ENCODE measurements around the gene GABRE.

- TF ChIP-seq CTCF (IDR thresholded peaks at IDR 0.05) (no peak), POLR2A (IDR thresholded peaks at IDR 0.05) (no peak)
These were observed 50.8 kb downstream of the GABRE start for GRCh38 chrX:151923648-151924047.

All from body of pancreas (tissue), 4 donors.